A549 (cell line): ENCODE measurements around the gene POGLUT2. TPM values are rescaled to one million over a fixed set of nuclear protein-coding genes. Genes with fewer than 3 reads are reported as not detected.

ENCODE experiments used
- ATAC-seq, 2 experiments: fragments of 200-7000 bp in 1 of 2; fragments of >200 bp in 1 of 2; cut with Nextera tagmentation in 1 of 2; cut with Tn5 transposase in 1 of 2; 3 replicates each; pipeline versions ENCODE4 v1.8.0 to v1.9.1; 2018 to 2020; ENCODE audit warnings: mild to moderate bottlenecking in 1 of 2, moderate library complexity in 1 of 2
- CTCF ChIA-PET: fragments of 300-600 bp; sonication (Branson Sonifier 250); formaldehyde crosslinking; extraction: SDS; loops from one replicate; lab custom pipeline; 2021; ENCODE audit warnings: antibody characterized with exemption, inconsistent platforms; lab: Yijun Ruan, JAX
- POLR2A ChIA-PET: fragments of 350-600 bp; formaldehyde crosslinking; extraction: SDS; loops from one replicate; lab custom pipeline; 2021; ENCODE audit warnings: antibody characterized with exemption, inconsistent platforms; lab: Yijun Ruan, JAX
- DNase-seq, 2 experiments: peaks; one replicate each; pipeline versions ENCODE4 v3.0.0 to v3.0.0-alpha.2; 2011 to 2016; ENCODE audit warnings: low read depth in 1 of 2, low spot score in 1 of 2
- FAIRE-seq: peaks from 2 replicates; lab custom pipeline; 2011; peaks lifted over from hg19 to GRCh38; lab: Jason Lieb, UNC
- H3K27ac ChIP-seq, 2 experiments: fragments of >200 bp; sonication (Bioruptor Twin); formaldehyde crosslinking; 3 replicates each; pipeline ENCODE4 v1.5.1; 2016 to 2017
- H3K4me1 ChIP-seq: fragments of >200 bp; sonication (Bioruptor Twin); formaldehyde crosslinking; 3 replicates; pipeline ENCODE4 v1.6.1; 2016
- H3K4me2 ChIP-seq: fragments of >200 bp; sonication (Bioruptor Twin); formaldehyde crosslinking; 3 replicates; pipeline ENCODE4 v1.6.1; 2016
- H3K4me3 ChIP-seq: fragments of >200 bp; sonication (Bioruptor Twin); formaldehyde crosslinking; 3 replicates; pipeline ENCODE4 v1.5.1; 2016
- H3K9me3 ChIP-seq: fragments of >200 bp; sonication (Bioruptor Twin); formaldehyde crosslinking; 3 replicates; pipeline ENCODE4 v1.6.1; 2016
- BHLHE40 ChIP-seq: IDR thresholded peaks from 2 replicates; pipeline ENCODE4 v1.6.1; 2012; ENCODE audit warnings: low read depth, low read length, inconsistent platforms
- CBX2 ChIP-seq: fragments of 200-600 bp; sonication (generic); IDR thresholded peaks from 2 replicates; pipeline ENCODE4 v1.6.1; 2016; ENCODE audit warnings: low read depth, mild to moderate bottlenecking, borderline replicate concordance
- CEBPB ChIP-seq, 2 experiments: fragments of >200 bp in 1 of 2; sonication (Bioruptor Twin) in 1 of 2; formaldehyde crosslinking in 1 of 2; IDR thresholded peaks; 2 replicates each; pipeline ENCODE4 v1.6.1; 2012 to 2016
- CHD4 ChIP-seq: fragments of 200-600 bp; sonication (generic); IDR thresholded peaks from 2 replicates; pipeline ENCODE4 v1.6.1; 2016; ENCODE audit warnings: antibody characterized with exemption, mild to moderate bottlenecking, borderline replicate concordance
- EHF ChIP-seq: fragments of 250-450 bp; sonication (Bioruptor Pico); IDR thresholded peaks from 2 replicates; pipeline ENCODE4 v1.5.0; 2020; ENCODE audit warnings: mild to moderate bottlenecking
- EHMT2 ChIP-seq: fragments of 200-600 bp; sonication (generic); IDR thresholded peaks from 2 replicates; pipeline ENCODE4 v1.6.1; 2016; ENCODE audit warnings: antibody characterized with exemption, low read depth, mild to moderate bottlenecking, moderate library complexity
- FOSL2 ChIP-seq, 2 experiments: fragments of 450-650 bp in 1 of 2; fragments of >200 bp in 1 of 2; sonication (Bioruptor Twin) in 1 of 2; formaldehyde crosslinking; IDR thresholded peaks; 2 replicates each; pipeline versions ENCODE4 v1.5.0 to v1.6.1; 2016 to 2020; ENCODE audit warnings: mild to moderate bottlenecking in 1 of 2, moderate library complexity in 1 of 2
- HDAC2 ChIP-seq: fragments of 200-600 bp; sonication (generic); IDR thresholded peaks from 2 replicates; pipeline ENCODE4 v1.6.1; 2016
- HOXA7 ChIP-seq: fragments of 250-450 bp; sonication (Bioruptor Pico); IDR thresholded peaks from 2 replicates; pipeline ENCODE4 v1.5.0; 2020; ENCODE audit warnings: mild to moderate bottlenecking, moderate library complexity
- JUN ChIP-seq, 2 experiments: fragments of >200 bp; sonication (Bioruptor Twin); formaldehyde crosslinking; IDR thresholded peaks; 2 replicates in 1 of 2; 3 replicates in 1 of 2; pipeline ENCODE4 v1.6.1; 2016 to 2017
- JUNB ChIP-seq: fragments of >200 bp; sonication (Bioruptor Twin); formaldehyde crosslinking; IDR thresholded peaks from 2 replicates; pipeline ENCODE4 v1.6.1; 2016
- KDM5A ChIP-seq: fragments of 200-600 bp; sonication (generic); IDR thresholded peaks from 2 replicates; pipeline ENCODE4 v1.6.1; 2016; ENCODE audit warnings: antibody characterized with exemption, mild to moderate bottlenecking
- MAFK ChIP-seq: fragments of 450-650 bp; IDR thresholded peaks from 2 replicates; pipeline ENCODE4 v1.6.1; 2014; ENCODE audit not compliant: partially characterized antibody
- MAZ ChIP-seq: fragments of 150-350 bp; IDR thresholded peaks from 2 replicates; pipeline ENCODE4 v1.6.1; 2014; ENCODE audit warnings: antibody characterized with exemption, low read depth, low read length, borderline replicate concordance
- NPAS2 ChIP-seq: fragments of 250-450 bp; sonication (Bioruptor Pico); IDR thresholded peaks from 2 replicates; pipeline ENCODE4 v1.8.0; 2022; ENCODE audit warnings: mild to moderate bottlenecking, moderate library complexity, borderline replicate concordance
- NR3C1 ChIP-seq: fragments of >200 bp; sonication (Bioruptor Twin); formaldehyde crosslinking; IDR thresholded peaks from 3 replicates; pipeline ENCODE4 v1.6.1; 2017
- PHF8 ChIP-seq: fragments of 200-600 bp; sonication (generic); IDR thresholded peaks from 2 replicates; pipeline ENCODE4 v1.6.1; 2016; ENCODE audit warnings: low read depth, mild to moderate bottlenecking, antibody characterized with exemption, moderate library complexity, borderline replicate concordance
- POLR2A ChIP-seq: IDR thresholded peaks from 2 replicates; pipeline ENCODE4 v1.6.1; 2012; ENCODE audit warnings: mild to moderate bottlenecking, low read length
- POLR2AphosphoS2 ChIP-seq: conservative IDR thresholded peaks from 2 replicates; pipeline ENCODE4 v1.6.1; 2012; ENCODE audit warnings: low read length, improper control_type of control experiment, inconsistent platforms
- RNF2 ChIP-seq: fragments of 200-600 bp; sonication (generic); IDR thresholded peaks from 2 replicates; pipeline ENCODE4 v1.6.1; 2016; ENCODE audit warnings: low read depth, mild to moderate bottlenecking, antibody characterized with exemption, moderate library complexity, borderline replicate concordance
- SMC3 ChIP-seq: fragments of >200 bp; sonication (Bioruptor Twin); formaldehyde crosslinking; IDR thresholded peaks from 3 replicates; pipeline ENCODE4 v1.6.1; 2018; ENCODE audit warnings: inconsistent platforms
- SREBF2 ChIP-seq: fragments of 450-650 bp; IDR thresholded peaks from 2 replicates; pipeline ENCODE4 v1.6.1; 2014; ENCODE audit warnings: mild to moderate bottlenecking, moderate library complexity
- TP53 ChIP-seq: fragments of 250-450 bp; sonication (Bioruptor Pico); IDR thresholded peaks from 2 replicates; pipeline ENCODE4 v1.5.0; 2021; ENCODE audit warnings: mild to moderate bottlenecking, moderate library complexity
- ZFP36 ChIP-seq: fragments of 450-650 bp; IDR thresholded peaks from 2 replicates; pipeline ENCODE4 v1.6.1; 2014; ENCODE audit warnings: borderline replicate concordance; ENCODE audit not compliant: partially characterized antibody
- WGBS: methylation state at CpG from one replicate; pipeline ENCODE4 v1.1.6; 2017; ENCODE audit errors: missing lambda C conversion rate; 5-methylcytosine and 5-hydroxymethylcytosine counted together
- polyA plus RNA-seq, 4 experiments: library from polyadenylated mRNA; depleted of rRNA in 3 of 4; stranded (reverse); fragments of >200 nt; fragmentation: RNase III in 1 of 4; extraction: RNeasy Plus Mini Kit Qiagen cat#74134 plus additional on column Dnase treatment in 1 of 4; gene quantifications; 2 replicates in 3 of 4; 3 replicates in 1 of 4; pipeline ENCODE4 v1.2.3, GENCODE V29; 2011 to 2017
- TF ChIP-seq, protein P1 (sequence below): fragments of >200 bp; sonication (Bioruptor Twin); formaldehyde crosslinking; IDR thresholded peaks from 2 replicates; pipeline ENCODE4 v1.6.1; 2016
- TF ChIP-seq, protein P2 (sequence below): fragments of 250-450 bp; sonication (Bioruptor Pico); IDR thresholded peaks from 2 replicates; pipeline ENCODE4 v1.5.0; 2020; ENCODE audit warnings: low read depth, mild to moderate bottlenecking, moderate library complexity
- TF ChIP-seq, protein P3 (sequence below): fragments of 150-350 bp; IDR thresholded peaks from 2 replicates; pipeline ENCODE4 v1.6.1; 2014; ENCODE audit warnings: low read depth, mild to moderate bottlenecking, low read length

POGLUT2 gene
- polyA plus RNA-seq, 2 of the 4 experiments (the other 2 are of a cell fraction) = 5.3 to 9.1 TPM

DNA sequence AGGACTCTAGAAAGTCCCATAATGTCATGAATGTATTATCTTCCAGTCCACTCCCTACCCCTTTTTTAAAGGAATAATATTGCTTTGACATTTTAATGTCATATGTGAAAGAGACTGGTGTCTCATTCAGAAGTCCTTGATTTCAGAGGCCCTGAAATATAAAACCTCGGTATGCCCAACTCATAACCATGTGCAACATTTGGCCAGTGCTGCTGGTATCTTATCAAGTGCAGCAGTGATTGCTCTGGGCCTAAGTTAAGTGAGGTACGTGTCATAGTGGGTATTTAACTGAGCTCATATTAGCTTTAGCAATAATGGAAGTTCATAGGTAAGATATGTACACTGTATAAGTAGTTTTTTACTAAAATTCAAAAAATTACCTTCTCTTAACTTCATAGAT is 39.9 kb downstream of the POGLUT2 start:
- Histone ChIP-seq H3K27ac (no peak overlapping the region), H3K4me1 (no peaks in the 10 kb centered on the region), H3K9me3 (no peaks in the 10 kb centered on the region), H3K4me3 (no peak overlapping the region), H3K4me2 (no peak overlapping the region)
- FAIRE-seq (no peak), ATAC-seq (no peak), DNase-seq (no peak)
- TF ChIP-seq, protein P1, sequence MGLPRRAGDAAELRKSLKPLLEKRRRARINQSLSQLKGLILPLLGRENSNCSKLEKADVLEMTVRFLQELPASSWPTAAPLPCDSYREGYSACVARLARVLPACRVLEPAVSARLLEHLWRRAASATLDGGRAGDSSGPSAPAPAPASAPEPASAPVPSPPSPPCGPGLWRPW = no peak
- TF ChIP-seq NR3C1 (no peak), PHF8 (no peak), CBX2 (no peak), SREBF2 (no peak), CEBPB (IDR thresholded peaks at IDR 0.05) (no peak), EHMT2 (no peak), SMC3 (no peak), POLR2A (no peak), MAFK (no peak), KDM5A (no peak), MAZ (no peak), ZFP36 (no peak), TP53 (no peak), BHLHE40 (no peak), FOSL2 (IDR thresholded peaks at IDR 0.05) (no peak), FOSL2 (CRISPR knock-in tag; IDR thresholded peaks at IDR 0.05) (no peak), EHF (CRISPR knock-in tag) (no peak), NPAS2 (CRISPR knock-in tag) (no peak)
- TF ChIP-seq, protein P2, sequence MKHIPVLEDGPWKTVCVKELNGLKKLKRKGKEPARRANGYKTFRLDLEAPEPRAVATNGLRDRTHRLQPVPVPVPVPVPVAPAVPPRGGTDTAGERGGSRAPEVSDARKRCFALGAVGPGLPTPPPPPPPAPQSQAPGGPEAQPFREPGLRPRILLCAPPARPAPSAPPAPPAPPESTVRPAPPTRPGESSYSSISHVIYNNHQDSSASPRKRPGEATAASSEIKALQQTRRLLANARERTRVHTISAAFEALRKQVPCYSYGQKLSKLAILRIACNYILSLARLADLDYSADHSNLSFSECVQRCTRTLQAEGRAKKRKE (CRISPR knock-in tag) = no peak
- WGBS = 60% methylated on average over 2 of the region's 2 CpGs
- ChIA-PET POLR2A (no interaction called here), CTCF (no interaction called here)

DNA sequence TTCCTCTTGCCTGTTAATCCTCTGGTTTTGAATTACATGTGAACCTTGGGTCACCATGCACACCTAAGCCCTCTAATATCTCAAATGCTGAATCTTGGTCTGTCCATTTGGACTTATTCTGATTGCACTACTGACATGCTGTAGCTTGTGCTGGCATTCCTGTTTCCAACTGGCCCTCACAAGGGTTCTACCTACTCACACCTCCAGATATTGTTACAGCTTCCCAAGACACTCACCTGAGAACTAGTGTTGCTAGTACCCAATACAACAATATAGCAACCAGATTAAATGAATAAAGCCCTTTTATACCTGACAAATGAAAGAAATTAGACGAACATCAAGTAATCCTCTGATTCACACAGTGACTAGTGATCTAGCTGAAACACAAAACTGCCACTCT is 41.8 kb downstream of the POGLUT2 start:
- H3K4me1 ChIP-seq = no peaks in the 10 kb centered on the region
- H3K27ac ChIP-seq = no peak overlapping the region
- WGBS = 15% methylated on average over 1 of the region's 1 CpG
- no peak for FAIRE-seq
- no peak overlapping the region for H3K4me2 ChIP-seq
- no peak overlapping the region for H3K4me3 ChIP-seq
- DNase-seq = no peak
- no peak for ATAC-seq
- POLR2A ChIA-PET = no interaction called here
- H3K9me3 ChIP-seq = no peaks in the 10 kb centered on the region
- TF ChIP-seq PHF8 (no peak), POLR2AphosphoS2 (no peak), JUNB (no peak), TP53 (no peak), HDAC2 (no peak), RNF2 (no peak), MAZ (no peak), CHD4 (no peak), SMC3 (no peak), HOXA7 (no peak), JUN (IDR thresholded peaks at IDR 0.05) (no peak), NPAS2 (CRISPR knock-in tag) (no peak)
- TF ChIP-seq, protein P3, sequence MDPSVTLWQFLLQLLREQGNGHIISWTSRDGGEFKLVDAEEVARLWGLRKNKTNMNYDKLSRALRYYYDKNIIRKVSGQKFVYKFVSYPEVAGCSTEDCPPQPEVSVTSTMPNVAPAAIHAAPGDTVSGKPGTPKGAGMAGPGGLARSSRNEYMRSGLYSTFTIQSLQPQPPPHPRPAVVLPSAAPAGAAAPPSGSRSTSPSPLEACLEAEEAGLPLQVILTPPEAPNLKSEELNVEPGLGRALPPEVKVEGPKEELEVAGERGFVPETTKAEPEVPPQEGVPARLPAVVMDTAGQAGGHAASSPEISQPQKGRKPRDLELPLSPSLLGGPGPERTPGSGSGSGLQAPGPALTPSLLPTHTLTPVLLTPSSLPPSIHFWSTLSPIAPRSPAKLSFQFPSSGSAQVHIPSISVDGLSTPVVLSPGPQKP = no peak
- CTCF ChIA-PET = interaction anchor here (0.8 kb wide), 1 partner anchor 46 kb away, joined by 3 read pairs; no protein-coding TSS in a partner anchor
